Measurements from ENCODE around the gene LRG1. TPM values are rescaled to one million over a fixed set of nuclear protein-coding genes. Genes with fewer than 3 reads are reported as not detected.

Gene LRG1
- total RNA-seq, 1 experiment from 2014 or later = 0.08 TPM

DNA sequence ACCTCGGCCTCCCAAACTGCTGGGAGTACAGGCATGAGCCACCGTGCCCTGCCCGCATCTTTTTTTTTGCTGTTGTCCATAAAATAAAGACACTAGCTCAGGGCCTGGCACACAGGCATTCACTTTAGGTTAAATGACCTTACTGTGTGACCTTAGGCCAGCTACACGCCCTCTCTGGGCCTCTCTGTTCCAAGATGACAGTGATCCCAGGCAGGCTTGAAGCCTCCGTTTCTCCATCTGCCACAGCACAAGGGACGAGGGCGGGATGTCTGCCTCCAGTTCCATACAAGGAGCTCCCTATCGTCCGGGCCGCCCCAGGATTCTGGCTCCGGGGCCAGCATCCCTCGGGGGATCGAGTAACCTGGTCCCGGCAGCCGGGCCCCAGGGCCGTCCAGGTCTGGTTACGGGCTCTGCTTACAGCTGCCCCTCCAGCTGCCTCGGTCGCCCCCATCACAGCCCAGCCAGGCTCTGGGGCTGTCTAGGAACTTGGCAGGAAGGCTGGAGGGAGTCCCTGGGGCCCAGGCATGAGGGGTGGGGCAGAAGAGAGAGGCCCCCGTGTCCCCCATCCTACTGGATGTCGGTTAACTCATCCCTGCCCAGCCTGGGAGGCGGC is 31.6 kb upstream of the LRG1 start:
- no peak for DNase-seq (ENCODE audit: low read depth, low spot score)
- in situ Hi-C loops (cut with HindIII; ENCODE audit: low pct_unique_long_range_greater_than_20kb, low sequenced_read_pairs) = no loop called here
- Histone ChIP-seq H3K27ac (ENCODE audit: low read length) (no peak overlapping the region), H3K4me3 (ENCODE audit: low read depth in 2 of 2, low read length in 2 of 2) (no peak overlapping the region), H3K4me1 (ENCODE audit: control insufficient read depth, insufficient read depth, low read length) (peaks cover 14% of the 10 kb centered on the region), H3K27me3 (ENCODE audit: control insufficient read depth, insufficient read depth, low read length) (no peaks in the 10 kb centered on the region), H3K36me3 (ENCODE audit: control insufficient read depth, insufficient read depth, low read length) (no peaks in the 10 kb centered on the region), H3K9me3 (ENCODE audit: control insufficient read depth, insufficient read depth, low read depth, low read length) (no peaks in the 10 kb centered on the region)
- POLR2A ChIA-PET = interaction anchor here (0.5 kb wide), 1 partner anchor 114 kb away, joined by 7 read pairs; no protein-coding TSS in a partner anchor
- intact Hi-C loops (cut with micrococcal nuclease; ENCODE audit: unreplicated experiment) = no loop called here
- TF ChIP-seq CTCF (IDR thresholded peaks at IDR 0.05) = no peak
- no peak for TF ChIP-seq POLR2AphosphoS5 (IDR thresholded peaks at IDR 0.05; ENCODE audit: low read depth, low read length)
- TF ChIP-seq SIN3A (IDR thresholded peaks at IDR 0.05; ENCODE audit: borderline replicate concordance, insufficient read depth, low read depth, low read length) = no peak
- TF ChIP-seq TCF7L2 (IDR thresholded peaks at IDR 0.05; ENCODE audit: low read depth, low read length) = no peak
- TF ChIP-seq REST (IDR thresholded peaks at IDR 0.05; ENCODE audit: insufficient read depth in 1 of 2, low read depth in 2 of 2, low read length in 1 of 2) = no peak
- no peak for ATAC-seq
- no TSS peak for BruUV-seq (replicated peaks)
- CTCF ChIA-PET = interaction anchor here (0.7 to 0.8 kb wide), 3 partner anchors 15 to 65 kb away, joined by 3 to 11 read pairs (median 3); no protein-coding TSS in a partner anchor

- TF ChIP-seq SIN3A (IDR thresholded peaks at IDR 0.05; ENCODE audit: borderline replicate concordance, insufficient read depth, low read depth, low read length) = no peak
- H3K4me1 ChIP-seq (ENCODE audit: control insufficient read depth, insufficient read depth, low read length) = peaks cover 14% of the 10 kb centered on the region
- in situ Hi-C loops (cut with HindIII; ENCODE audit: low pct_unique_long_range_greater_than_20kb, low sequenced_read_pairs) (no loop called here), intact Hi-C loops (cut with micrococcal nuclease; ENCODE audit: unreplicated experiment) (no loop called here)
- CTCF ChIA-PET = interaction anchor here (0.7 to 0.8 kb wide), 3 partner anchors 14 to 66 kb away, joined by 3 to 11 read pairs (median 3); no protein-coding TSS in a partner anchor
- no TSS peak for BruUV-seq (replicated peaks)
- DNase-seq (ENCODE audit: low read depth, low spot score) (no peak), ATAC-seq (no peak)
- POLR2A ChIA-PET = interaction anchor here (0.5 kb wide), 1 partner anchor 114 kb away, joined by 7 read pairs; no protein-coding TSS in a partner anchor
- no peaks in the 10 kb centered on the region for H3K36me3 ChIP-seq (ENCODE audit: control insufficient read depth, insufficient read depth, low read length)
- no peak overlapping the region for H3K27ac ChIP-seq (ENCODE audit: low read length)
- no peaks in the 10 kb centered on the region for H3K9me3 ChIP-seq (ENCODE audit: control insufficient read depth, insufficient read depth, low read depth, low read length)
- H3K4me3 ChIP-seq (ENCODE audit: low read depth in 2 of 2, low read length in 2 of 2) = no peak overlapping the region
- H3K27me3 ChIP-seq (ENCODE audit: control insufficient read depth, insufficient read depth, low read length) = no peaks in the 10 kb centered on the region
Measured at GRCh38 chr19:4570916-4571304, 31.1 kb upstream of the LRG1 start.

GRCh38 chr19:4570402-4570801 is 30.6 kb upstream of the LRG1 start:
- ChIA-PET CTCF (interaction anchor here (0.8 kb wide), 1 partner anchor 66 kb away, joined by 3 read pairs; no protein-coding TSS in a partner anchor), POLR2A (no interaction called here)
- no peak for TF ChIP-seq TCF7L2 (IDR thresholded peaks at IDR 0.05; ENCODE audit: low read depth, low read length)
- no peak for TF ChIP-seq REST (IDR thresholded peaks at IDR 0.05; ENCODE audit: insufficient read depth in 1 of 2, low read depth in 2 of 2, low read length in 1 of 2)
- no peak for TF ChIP-seq POLR2AphosphoS5 (IDR thresholded peaks at IDR 0.05; ENCODE audit: low read depth, low read length)
- TF ChIP-seq CTCF (IDR thresholded peaks at IDR 0.05) = no peak
- no peak for TF ChIP-seq SIN3A (IDR thresholded peaks at IDR 0.05; ENCODE audit: borderline replicate concordance, insufficient read depth, low read depth, low read length)
- H3K4me1 ChIP-seq (ENCODE audit: control insufficient read depth, insufficient read depth, low read length) = peaks cover 10% of the 10 kb centered on the region
- ATAC-seq (no peak), DNase-seq (ENCODE audit: low read depth, low spot score) (no peak)
- in situ Hi-C loops (cut with HindIII; ENCODE audit: low pct_unique_long_range_greater_than_20kb, low sequenced_read_pairs) (no loop called here), intact Hi-C loops (cut with micrococcal nuclease; ENCODE audit: unreplicated experiment) (no loop called here)
- no TSS peak for BruUV-seq (replicated peaks)
- H3K4me3 ChIP-seq (ENCODE audit: low read depth in 2 of 2, low read length in 2 of 2) = no peak overlapping the region
- H3K36me3 ChIP-seq (ENCODE audit: control insufficient read depth, insufficient read depth, low read length) = no peaks in the 10 kb centered on the region
- H3K27ac ChIP-seq (ENCODE audit: low read length) = no peak overlapping the region
- H3K9me3 ChIP-seq (ENCODE audit: control insufficient read depth, insufficient read depth, low read depth, low read length) = no peaks in the 10 kb centered on the region
- no peaks in the 10 kb centered on the region for H3K27me3 ChIP-seq (ENCODE audit: control insufficient read depth, insufficient read depth, low read length)
